Activated CD8-positive, alpha-beta T cell treated with anti-CD3 and anti-CD28 coated beads, Interleukin-2, amount 10 ng/mL, durations not matched to agents 7 days and 5 days (primary cell): Measurements from ENCODE around the gene GALNT9. TPM values are rescaled to one million over a fixed set of nuclear protein-coding genes. Genes with fewer than 3 reads are reported as not detected.

Experiments
- ATAC-seq: fragments of 150-1000 bp; cut with Tn5 transposase; one replicate; pipeline ENCODE4 v1.10.0; 2021; ENCODE audit warnings: moderate library complexity
- CTCF ChIA-PET: fragments of 350-600 bp; sonication (Branson Sonifier 250); formaldehyde crosslinking; loops from one replicate; lab custom pipeline; 2021; ENCODE audit warnings: antibody characterized with exemption; lab: Charles Lee
- POLR2A ChIA-PET: fragments of 350-600 bp; sonication (Branson Sonifier 250); formaldehyde crosslinking; loops from one replicate; lab custom pipeline; 2021; ENCODE audit warnings: antibody characterized with exemption; lab: Charles Lee
- DNase-seq: peaks from one replicate; pipeline ENCODE4 v3.0.0-alpha.2; 2020
- H3K27ac Mint-ChIP-seq: one replicate; pipeline ENCODE4 v1.8.0; 2021; ENCODE audit warnings: mild to moderate bottlenecking, mixed read lengths
- H3K27me3 Mint-ChIP-seq: one replicate; pipeline ENCODE4 v1.8.0; 2021; ENCODE audit warnings: low read depth, mixed read lengths
- H3K36me3 Mint-ChIP-seq: one replicate; pipeline ENCODE4 v1.8.0; 2021; ENCODE audit warnings: low read depth, mixed read lengths
- H3K4me1 Mint-ChIP-seq: one replicate; pipeline ENCODE4 v1.8.0; 2021; ENCODE audit warnings: low read depth, mixed read lengths
- H3K4me3 Mint-ChIP-seq: one replicate; pipeline ENCODE4 v1.8.0; 2021; ENCODE audit warnings: mild to moderate bottlenecking, mixed read lengths
- H3K9me3 Mint-ChIP-seq: one replicate; pipeline ENCODE4 v1.8.0; 2022; ENCODE audit warnings: mixed read lengths; ENCODE audit not compliant: insufficient read depth
- total RNA-seq, 2 experiments: library from RNA; stranded (reverse); gene quantifications; one replicate each; pipeline ENCODE4 v1.2.3, GENCODE V29; 2021

The GALNT9 gene
- total RNA-seq, 2 experiments from 2014 or later, result not detected

DNA sequence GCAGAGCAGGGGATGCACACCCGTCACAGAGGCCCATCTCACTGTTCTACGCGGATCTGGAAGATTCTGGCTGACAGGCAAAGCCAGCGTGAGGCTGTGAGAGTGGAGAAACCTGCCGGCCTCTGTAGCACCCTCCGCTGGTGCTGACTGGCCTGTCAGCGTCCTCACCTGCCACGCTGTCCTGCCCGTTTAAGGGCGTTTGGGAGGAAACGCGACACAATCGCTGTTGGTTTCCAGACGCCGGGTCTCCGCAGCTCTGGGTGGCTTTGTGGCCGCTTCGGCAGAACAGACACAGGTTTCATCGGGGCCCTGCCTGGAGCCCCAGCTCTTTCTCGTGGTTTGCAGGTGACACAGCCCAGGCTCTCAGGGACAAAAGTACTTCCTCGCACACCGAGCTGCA lies 114.5 kb downstream of the GALNT9 start:
- no peaks in the 10 kb centered on the region for H3K4me1 Mint-ChIP-seq
- H3K4me3 Mint-ChIP-seq, result no peak overlapping the region
- DNase-seq (no peak), ATAC-seq (no peak)
- no peaks in the 10 kb centered on the region for H3K36me3 Mint-ChIP-seq
- ChIA-PET POLR2A (no interaction called here), CTCF (no interaction called here)
- H3K9me3 Mint-ChIP-seq, result no peaks in the 10 kb centered on the region
- peaks cover 7% of the 10 kb centered on the region for H3K27me3 Mint-ChIP-seq
- H3K27ac Mint-ChIP-seq, result no peak overlapping the region

DNA sequence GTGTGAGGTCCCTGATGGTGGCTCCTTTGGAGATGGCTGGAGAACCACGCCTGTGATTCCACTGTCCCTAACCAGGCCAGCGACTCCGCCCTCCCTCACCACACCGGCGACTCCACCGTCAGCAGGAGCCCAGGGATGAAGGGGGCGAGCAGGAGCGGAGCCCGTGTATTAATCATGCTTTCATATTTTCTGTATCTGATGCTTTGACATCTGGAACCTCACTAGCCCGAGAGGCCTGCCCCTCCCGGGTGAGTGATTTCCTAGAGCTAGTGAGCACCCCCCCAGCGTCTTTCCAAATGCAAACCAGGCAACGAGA lies 115.3 kb downstream of the GALNT9 start:
- H3K4me1 Mint-ChIP-seq, result no peaks in the 10 kb centered on the region

DNA sequence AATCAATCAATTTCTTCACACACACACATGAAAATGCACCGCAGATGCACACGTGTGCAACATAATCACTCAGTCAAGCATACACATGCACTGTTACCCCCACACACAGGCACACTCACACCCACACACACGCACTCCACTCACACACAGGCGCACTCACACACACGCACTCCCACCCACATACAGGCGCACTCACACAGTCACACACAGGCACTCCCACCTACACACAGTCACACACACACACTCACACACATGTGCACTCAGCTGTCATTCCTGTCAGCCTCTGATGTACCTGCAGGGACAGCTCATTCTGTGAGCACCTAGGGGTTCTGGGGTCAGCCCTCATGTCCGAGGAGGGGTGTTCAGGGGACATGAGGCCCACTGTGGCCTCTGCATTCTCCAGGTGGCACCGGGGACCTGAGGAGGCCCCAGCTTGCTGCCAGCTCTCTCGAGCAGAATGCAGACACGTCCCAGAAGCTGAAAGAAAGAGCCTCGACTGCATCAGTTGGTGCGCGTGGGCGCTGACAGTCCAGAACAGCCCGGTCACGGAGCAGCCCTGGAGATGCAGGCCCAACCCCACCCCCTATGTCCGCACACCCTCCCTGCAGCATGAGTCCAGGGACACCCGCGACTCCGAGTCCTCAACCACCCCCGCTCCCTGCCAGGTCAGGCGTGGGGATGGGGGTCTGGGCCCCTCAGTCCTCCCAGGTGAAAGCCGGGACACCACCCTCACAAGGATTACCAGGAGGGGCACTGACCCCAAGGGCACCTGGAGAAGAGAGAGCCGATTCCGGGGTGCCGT lies 115.8 kb downstream of the GALNT9 start:
- DNase-seq (no peak), ATAC-seq (no peak)
- ChIA-PET POLR2A (no interaction called here), CTCF (no interaction called here)
- no peaks in the 10 kb centered on the region for H3K36me3 Mint-ChIP-seq
- no peak overlapping the region for H3K4me3 Mint-ChIP-seq
- peaks cover 5% of the 10 kb centered on the region for H3K27me3 Mint-ChIP-seq
- H3K27ac Mint-ChIP-seq, result no peak overlapping the region
- H3K4me1 Mint-ChIP-seq, result no peaks in the 10 kb centered on the region
- no peaks in the 10 kb centered on the region for H3K9me3 Mint-ChIP-seq

More for the DNA sequence above, 115.3 kb downstream of the GALNT9 start:
- ChIA-PET CTCF (no interaction called here), POLR2A (no interaction called here)
- Mint-ChIP-seq H3K36me3 (no peaks in the 10 kb centered on the region), H3K9me3 (no peaks in the 10 kb centered on the region), H3K27me3 (peaks cover 7% of the 10 kb centered on the region), H3K27ac (no peak overlapping the region), H3K4me3 (no peak overlapping the region)
- ATAC-seq (no peak), DNase-seq (no peak)

DNA sequence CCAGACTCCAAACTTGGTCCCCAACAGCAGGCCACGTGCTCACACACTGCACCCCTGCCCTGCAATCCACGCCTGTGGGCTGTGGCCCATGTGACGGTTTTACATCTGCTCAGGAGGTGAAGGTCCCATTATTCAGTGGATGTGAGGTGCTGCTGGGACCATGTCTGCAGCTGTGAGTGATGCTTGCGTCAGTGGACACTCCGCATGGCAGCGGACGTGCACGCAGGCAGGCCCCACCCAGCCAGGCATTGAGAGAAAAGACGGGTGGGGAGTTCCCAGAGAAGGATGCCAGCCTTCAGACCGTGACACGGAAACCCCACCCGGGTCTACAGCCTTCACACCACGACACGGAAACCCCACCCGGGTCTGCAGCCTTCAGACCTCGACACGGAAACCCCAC lies 117.6 kb downstream of the GALNT9 start:
- Mint-ChIP-seq H3K36me3 (no peaks in the 10 kb centered on the region), H3K9me3 (no peaks in the 10 kb centered on the region), H3K27ac (no peak overlapping the region), H3K4me1 (no peaks in the 10 kb centered on the region), H3K27me3 (peaks cover 3% of the 10 kb centered on the region), H3K4me3 (no peak overlapping the region)
- no peak for ATAC-seq
- DNase-seq, result no peak
- POLR2A ChIA-PET, result no interaction called here
- CTCF ChIA-PET, result no interaction called here

DNA sequence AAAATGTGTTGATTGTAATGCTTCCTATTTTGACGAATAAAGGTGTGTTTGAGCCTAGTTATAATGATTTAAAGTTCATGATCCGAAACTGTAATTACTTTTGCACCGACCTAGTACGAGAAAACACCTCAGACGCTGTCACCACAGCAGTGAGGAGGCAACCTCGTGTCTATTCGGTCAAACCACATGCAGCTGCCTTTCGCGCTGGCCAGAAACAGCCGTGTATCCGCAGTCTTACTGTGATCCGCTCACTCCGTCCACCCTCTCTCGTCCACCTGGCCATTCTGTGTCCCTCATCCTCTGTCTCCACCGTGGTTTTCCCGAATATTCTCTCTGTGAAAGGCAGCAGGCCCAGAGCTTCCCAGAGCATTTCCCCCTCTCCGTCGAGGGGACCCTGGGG lies 118.1 kb downstream of the GALNT9 start:
- CTCF ChIA-PET, result no interaction called here

DNA sequence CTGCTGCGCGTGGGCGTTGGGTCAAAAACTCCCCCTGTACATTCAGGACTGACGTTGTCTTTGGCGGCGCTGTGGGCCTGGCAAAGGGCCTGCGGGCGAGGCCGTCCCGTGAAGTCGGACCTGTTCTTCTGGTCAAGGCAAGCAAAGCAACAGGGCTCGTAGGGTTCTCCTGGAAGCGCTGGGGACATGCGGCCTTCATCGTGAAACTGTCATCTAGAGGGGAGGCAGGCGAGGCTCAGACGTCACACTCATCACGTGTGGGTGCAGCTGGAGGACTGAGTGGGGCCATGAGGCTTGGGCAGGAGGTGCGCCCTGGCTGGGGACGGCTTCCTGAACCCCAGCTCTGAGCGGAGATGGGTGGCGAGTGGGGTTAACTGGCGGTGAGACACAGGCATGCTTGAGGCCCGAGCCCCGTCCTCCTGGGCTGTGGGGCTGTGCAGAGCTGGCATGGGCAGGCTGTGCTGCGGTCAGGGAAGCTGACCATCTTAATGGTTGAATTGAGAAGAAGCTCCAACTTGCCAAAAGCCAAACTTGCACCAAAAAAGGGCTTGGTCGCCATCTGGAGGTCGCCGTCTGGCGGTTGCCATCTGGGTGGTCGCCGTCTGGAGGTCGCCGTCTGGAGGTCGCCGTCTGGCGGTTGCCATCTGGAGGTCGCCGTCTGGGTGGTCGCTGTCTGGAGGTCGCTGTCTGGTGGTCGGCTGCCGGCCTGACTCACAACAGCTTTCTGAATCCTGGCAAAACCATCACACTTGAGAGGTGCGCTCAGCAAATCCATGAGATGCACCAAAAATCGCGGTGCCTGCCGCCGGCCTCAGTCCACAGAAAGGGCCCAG lies 119.0 kb downstream of the GALNT9 start:
- Mint-ChIP-seq H3K4me1 (no peaks in the 10 kb centered on the region), H3K4me3 (no peak overlapping the region), H3K36me3 (no peaks in the 10 kb centered on the region), H3K27ac (no peak overlapping the region), H3K27me3 (no peaks in the 10 kb centered on the region), H3K9me3 (no peaks in the 10 kb centered on the region)
- ChIA-PET CTCF (interaction anchor here (1.2 kb wide), 1 partner anchor 56 kb away, joined by 4 read pairs; no protein-coding TSS in a partner anchor), POLR2A (no interaction called here)
- DNase-seq (no peak), ATAC-seq (no peak)

More for the DNA sequence above, 118.1 kb downstream of the GALNT9 start:
- no peaks in the 10 kb centered on the region for H3K9me3 Mint-ChIP-seq
- H3K27me3 Mint-ChIP-seq, result peaks cover 3% of the 10 kb centered on the region
- no peak overlapping the region for H3K27ac Mint-ChIP-seq
- H3K36me3 Mint-ChIP-seq, result no peaks in the 10 kb centered on the region
- no peak for ATAC-seq
- no peaks in the 10 kb centered on the region for H3K4me1 Mint-ChIP-seq
- no peak for DNase-seq
- POLR2A ChIA-PET, result no interaction called here
- no peak overlapping the region for H3K4me3 Mint-ChIP-seq

DNA sequence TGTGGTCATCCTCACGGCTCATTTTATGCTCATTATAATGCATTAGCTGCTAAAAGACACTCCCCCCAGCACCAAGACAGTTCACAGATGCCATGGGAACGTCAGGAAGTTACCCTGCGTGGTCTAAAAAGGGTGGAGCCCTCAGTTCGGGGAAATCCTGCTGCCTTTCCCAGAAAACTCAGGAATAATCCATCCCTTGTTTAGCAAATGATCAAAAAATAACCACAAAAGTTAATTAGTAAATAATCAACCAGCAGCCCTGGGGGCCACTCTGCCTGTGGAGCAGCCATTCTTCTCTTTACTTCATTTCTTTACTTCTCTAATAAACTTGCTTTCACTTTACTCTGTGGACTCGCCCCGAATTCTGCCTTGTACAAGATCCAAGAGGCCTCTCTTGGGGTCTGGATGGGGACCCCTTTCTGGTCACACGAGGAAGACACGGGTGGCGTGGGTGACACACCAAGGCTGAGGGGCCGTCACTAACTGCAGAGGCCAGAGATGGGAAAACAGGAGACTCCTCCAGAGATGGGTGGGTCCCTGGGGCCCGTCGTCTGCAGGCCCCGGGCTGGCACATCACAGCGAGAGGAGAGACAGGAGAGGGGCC lies 119.7 kb downstream of the GALNT9 start:
- ATAC-seq (no peak), DNase-seq (no peak)
- H3K27me3 Mint-ChIP-seq, result peaks cover 5% of the 10 kb centered on the region
- no peaks in the 10 kb centered on the region for H3K36me3 Mint-ChIP-seq
- H3K27ac Mint-ChIP-seq, result no peak overlapping the region
- ChIA-PET POLR2A (no interaction called here), CTCF (interaction anchor here (1.2 kb wide), 1 partner anchor 56 kb away, joined by 4 read pairs; no protein-coding TSS in a partner anchor)
- no peaks in the 10 kb centered on the region for H3K4me1 Mint-ChIP-seq
- H3K4me3 Mint-ChIP-seq, result no peak overlapping the region
- H3K9me3 Mint-ChIP-seq, result no peaks in the 10 kb centered on the region

DNA sequence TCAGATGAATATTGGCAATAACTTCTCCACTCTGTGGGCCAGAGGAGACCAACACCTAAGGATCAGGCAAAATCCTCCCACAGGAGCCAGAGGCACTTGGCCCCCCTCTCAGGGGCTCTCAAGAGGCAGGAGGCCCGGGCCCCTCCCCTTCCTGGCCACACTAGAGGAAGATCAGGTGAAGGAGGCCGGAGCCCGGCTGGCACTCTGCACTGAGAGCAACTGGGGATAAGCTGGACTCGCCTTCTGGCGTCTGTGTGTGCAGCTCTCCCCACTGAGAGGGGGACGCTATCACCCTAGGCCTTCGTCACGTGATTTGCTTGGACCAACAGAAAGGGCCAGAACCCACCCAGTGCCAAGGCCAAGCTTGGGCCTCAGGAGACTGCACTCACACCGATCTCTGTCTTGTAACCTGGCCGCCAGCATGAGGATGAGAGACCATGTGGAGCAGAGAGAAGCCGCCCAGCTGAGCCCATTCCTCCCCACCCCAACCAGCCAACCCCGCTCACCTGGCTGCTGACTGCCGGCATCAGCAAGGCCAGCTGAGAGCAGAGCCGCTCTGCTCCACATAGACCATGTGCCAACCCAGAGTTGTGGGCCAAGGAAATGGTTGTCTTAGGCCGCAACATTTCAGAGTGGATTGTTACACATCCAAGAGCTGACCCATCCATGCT lies 121.1 kb downstream of the GALNT9 start:
- ATAC-seq (no peak), DNase-seq (no peak)
- Mint-ChIP-seq H3K4me3 (no peak overlapping the region), H3K36me3 (no peaks in the 10 kb centered on the region), H3K4me1 (no peaks in the 10 kb centered on the region), H3K27ac (no peak overlapping the region), H3K9me3 (no peaks in the 10 kb centered on the region), H3K27me3 (peaks cover 15% of the 10 kb centered on the region)
- POLR2A ChIA-PET, result no interaction called here
- CTCF ChIA-PET, result no interaction called here

DNA sequence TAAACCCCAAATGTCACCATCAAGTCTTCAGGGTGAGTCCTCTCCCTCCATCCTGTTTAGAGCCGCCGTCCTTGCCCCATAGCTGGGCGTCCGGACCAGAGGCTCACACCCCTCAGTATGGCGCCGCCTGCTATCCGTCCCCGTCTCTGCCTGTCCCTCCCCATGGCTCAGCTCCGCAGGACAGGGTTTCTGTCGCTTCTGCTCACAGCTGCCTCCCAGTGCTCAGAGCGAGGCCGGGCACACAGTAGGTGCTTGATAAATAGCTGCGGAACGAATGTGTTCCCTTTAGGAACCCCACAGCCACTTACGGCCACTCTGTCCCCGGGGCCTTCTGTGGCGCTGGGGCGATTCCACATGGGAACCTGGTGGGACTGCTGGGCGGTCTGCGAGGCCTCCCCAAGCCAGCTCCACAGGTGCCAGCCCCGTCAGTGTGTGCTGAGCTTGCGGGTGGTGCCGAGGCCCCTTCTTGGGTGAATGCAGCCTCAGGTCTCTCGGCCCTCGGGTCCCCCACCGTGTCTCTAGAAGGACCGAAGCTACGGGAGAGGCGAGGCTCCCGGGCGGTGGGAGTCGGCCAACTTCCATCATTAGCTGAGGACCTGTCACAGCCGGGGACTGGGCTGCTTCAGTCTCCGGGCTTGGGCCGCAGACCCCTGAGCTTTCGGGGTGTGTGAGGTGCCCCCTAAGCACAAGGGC lies 122.2 kb downstream of the GALNT9 start:
- no peaks in the 10 kb centered on the region for H3K4me1 Mint-ChIP-seq
- ChIA-PET POLR2A (no interaction called here), CTCF (interaction anchor here (0.6 kb wide), 1 partner anchor 354 kb away, joined by 3 read pairs; no protein-coding TSS in a partner anchor)
- peaks cover 15% of the 10 kb centered on the region for H3K27me3 Mint-ChIP-seq
- ATAC-seq (no peak), DNase-seq (no peak)
- H3K36me3 Mint-ChIP-seq, result no peaks in the 10 kb centered on the region
- no peaks in the 10 kb centered on the region for H3K9me3 Mint-ChIP-seq
- no peak overlapping the region for H3K4me3 Mint-ChIP-seq
- H3K27ac Mint-ChIP-seq, result no peak overlapping the region

DNA sequence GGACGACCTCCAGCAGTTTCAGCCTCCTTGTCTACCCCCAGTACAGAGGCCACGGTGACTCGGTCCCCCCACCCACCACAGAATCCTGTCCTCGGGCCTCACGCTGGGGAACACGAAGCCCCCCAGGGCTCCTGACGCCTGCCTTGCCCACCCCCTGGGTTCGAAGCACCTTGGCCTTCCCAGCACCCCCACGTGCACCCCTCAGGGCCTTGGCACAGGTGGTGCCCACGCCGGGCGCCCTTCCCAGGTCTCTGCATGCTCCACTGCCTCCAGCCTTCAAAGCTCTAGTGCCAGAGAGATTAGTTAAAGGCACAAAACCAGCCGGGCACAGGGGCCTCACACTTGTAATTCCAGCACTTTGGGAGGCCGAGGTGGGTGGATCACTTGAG lies 123.3 kb downstream of the GALNT9 start:
- H3K4me1 Mint-ChIP-seq, result no peaks in the 10 kb centered on the region
- POLR2A ChIA-PET, result interaction anchor here (0.6 kb wide), 1 partner anchor 361 kb away, joined by 4 read pairs; no protein-coding TSS in a partner anchor
- H3K36me3 Mint-ChIP-seq, result no peaks in the 10 kb centered on the region
- ATAC-seq (no peak), DNase-seq (no peak)
- H3K4me3 Mint-ChIP-seq, result no peak overlapping the region
- H3K27ac Mint-ChIP-seq, result no peak overlapping the region
- CTCF ChIA-PET, result no interaction called here
- peaks cover 15% of the 10 kb centered on the region for H3K27me3 Mint-ChIP-seq
- H3K9me3 Mint-ChIP-seq, result no peaks in the 10 kb centered on the region
